ENCODE data around the gene PRCP. TPM values are rescaled to one million over a fixed set of nuclear protein-coding genes. Genes with fewer than 3 reads are reported as not detected.

PRCP gene
- total RNA-seq, 2 donors from 2014 or later, result 46.8 to 55.9 TPM

DNA sequence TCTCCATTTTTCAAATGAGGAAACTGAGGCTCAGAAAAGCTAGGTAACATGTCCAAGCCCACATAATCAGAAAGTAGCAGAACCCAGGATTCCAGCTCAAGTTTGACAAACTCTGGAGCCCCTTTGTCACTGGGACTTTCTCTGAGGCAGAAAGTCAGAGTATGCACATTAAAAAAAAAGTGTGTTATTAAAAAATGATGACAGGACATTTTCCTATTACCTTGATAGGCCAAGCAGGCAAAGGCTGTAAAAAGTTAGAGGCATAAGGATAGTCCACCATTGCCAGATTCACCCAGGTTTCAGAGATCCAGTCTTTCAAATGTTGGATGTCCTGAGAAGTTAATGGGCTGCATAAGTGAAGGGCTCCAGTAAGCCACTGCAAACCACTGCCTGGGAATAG is 51.4 kb downstream of the PRCP start:
- H3K27ac ChIP-seq, result no peak overlapping the region
- no peaks in the 10 kb centered on the region for H3K4me1 ChIP-seq (ENCODE audit: control insufficient read depth in 1 of 2, low read depth in 2 of 2)
- TF ChIP-seq, protein P1, sequence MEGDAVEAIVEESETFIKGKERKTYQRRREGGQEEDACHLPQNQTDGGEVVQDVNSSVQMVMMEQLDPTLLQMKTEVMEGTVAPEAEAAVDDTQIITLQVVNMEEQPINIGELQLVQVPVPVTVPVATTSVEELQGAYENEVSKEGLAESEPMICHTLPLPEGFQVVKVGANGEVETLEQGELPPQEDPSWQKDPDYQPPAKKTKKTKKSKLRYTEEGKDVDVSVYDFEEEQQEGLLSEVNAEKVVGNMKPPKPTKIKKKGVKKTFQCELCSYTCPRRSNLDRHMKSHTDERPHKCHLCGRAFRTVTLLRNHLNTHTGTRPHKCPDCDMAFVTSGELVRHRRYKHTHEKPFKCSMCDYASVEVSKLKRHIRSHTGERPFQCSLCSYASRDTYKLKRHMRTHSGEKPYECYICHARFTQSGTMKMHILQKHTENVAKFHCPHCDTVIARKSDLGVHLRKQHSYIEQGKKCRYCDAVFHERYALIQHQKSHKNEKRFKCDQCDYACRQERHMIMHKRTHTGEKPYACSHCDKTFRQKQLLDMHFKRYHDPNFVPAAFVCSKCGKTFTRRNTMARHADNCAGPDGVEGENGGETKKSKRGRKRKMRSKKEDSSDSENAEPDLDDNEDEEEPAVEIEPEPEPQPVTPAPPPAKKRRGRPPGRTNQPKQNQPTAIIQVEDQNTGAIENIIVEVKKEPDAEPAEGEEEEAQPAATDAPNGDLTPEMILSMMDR (IDR thresholded peaks at IDR 0.05), result no peak
- DNase-seq (ENCODE audit: low spot score), result no peak
- H3K4me3 ChIP-seq, result no peak overlapping the region
- no peaks in the 10 kb centered on the region for H3K9me3 ChIP-seq
- ATAC-seq (ENCODE audit: insufficient number of reproducible peaks, low FRiP score, low read depth), result no peak
- no peaks in the 10 kb centered on the region for H3K27me3 ChIP-seq (replicated peaks; ENCODE audit: insufficient read depth)
- peaks cover 3% of the 10 kb centered on the region for H3K36me3 ChIP-seq

DNA sequence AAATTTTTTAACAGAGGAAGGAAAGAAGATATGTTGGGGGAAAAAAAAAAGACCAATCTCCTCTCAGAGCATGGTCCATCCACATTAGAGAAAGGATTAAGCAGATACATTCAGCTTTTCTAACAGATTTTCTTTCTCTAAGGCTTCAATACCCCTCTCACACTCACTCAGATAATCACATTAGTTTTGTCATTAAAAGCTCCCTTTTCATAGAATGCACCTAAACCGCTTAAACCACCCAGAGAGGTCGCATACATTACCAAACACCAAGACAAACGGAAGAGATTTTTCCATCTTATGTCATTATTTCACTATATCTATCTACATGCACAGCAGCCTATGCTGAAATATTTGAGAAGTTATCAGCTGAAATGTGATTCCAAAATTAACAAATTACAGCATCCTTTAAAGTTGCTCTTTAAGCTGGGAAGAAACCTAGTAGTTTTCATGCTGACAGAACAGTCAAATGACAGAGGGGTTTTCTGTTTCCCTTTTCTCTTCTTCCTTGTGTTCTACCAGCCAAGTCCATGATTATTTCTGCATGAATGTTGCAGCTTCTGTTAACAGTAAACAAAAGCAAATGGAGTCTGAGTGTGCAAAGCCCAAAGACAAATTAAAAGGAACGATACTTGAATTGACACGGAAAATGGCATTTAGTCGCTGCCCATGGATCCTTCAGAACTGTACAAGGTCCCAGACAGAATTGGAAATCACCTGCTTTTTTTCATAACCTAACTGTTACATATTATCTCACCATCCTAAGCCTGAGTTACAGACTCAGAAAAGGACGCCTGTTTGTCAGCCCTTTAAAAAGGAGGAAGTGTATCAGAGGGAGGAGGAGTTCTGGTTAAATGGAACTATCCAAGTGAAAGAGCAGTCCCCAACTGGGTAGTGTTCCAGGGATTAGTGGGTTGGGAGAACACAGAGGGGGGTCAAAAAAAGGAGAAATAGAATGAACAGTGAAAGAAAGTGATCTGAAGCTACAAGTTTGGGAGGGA is 54.6 kb downstream of the PRCP start:
- Histone ChIP-seq H3K4me1 (ENCODE audit: control insufficient read depth in 1 of 2, low read depth in 2 of 2) (no peaks in the 10 kb centered on the region), H3K4me3 (no peak overlapping the region), H3K36me3 (peaks cover 3% of the 10 kb centered on the region), H3K27me3 (replicated peaks; ENCODE audit: insufficient read depth) (no peaks in the 10 kb centered on the region), H3K27ac (no peak overlapping the region), H3K9me3 (no peaks in the 10 kb centered on the region)
- TF ChIP-seq, protein P1 (IDR thresholded peaks at IDR 0.05), result no peak
- DNase-seq (ENCODE audit: low spot score) (no peak), ATAC-seq (ENCODE audit: insufficient number of reproducible peaks, low FRiP score, low read depth) (no peak)

DNA sequence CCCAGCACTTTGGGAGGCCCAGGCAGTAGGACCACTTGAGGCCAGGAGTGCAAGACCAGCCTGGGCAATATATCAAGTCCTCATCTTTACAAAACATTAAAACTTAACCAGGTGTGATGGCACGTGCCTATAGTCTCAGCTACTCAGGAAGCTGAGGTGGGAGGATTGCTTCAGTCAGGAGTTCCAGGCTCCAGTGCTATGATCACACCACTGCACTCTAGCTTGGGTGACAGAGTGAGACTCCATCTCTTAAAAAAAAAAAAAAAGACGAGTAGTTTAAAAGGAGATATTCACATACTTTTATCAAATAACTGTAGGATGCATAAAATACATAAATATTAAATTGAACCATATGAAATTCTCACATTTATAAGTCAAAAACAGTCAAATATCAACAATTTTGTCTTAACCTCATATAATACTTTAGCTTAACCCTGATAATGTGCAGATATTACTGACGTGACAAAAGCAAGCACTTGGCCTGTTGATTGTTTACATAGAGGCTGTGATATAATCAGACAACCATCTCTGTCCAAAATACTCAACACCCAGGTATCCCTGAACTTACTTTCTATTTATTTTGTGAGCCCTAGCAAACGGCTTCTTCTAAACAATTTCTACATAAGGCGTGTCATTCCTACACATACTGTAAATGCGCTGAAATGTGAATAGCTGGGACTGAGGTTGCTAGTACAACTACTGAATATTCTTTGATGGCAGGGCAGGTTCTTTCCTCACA is 57.0 kb downstream of the PRCP start:
- TF ChIP-seq, protein P1 (IDR thresholded peaks at IDR 0.05), result no peak
- Histone ChIP-seq H3K36me3 (no peaks in the 10 kb centered on the region), H3K27ac (no peak overlapping the region), H3K4me3 (no peak overlapping the region), H3K9me3 (no peaks in the 10 kb centered on the region), H3K4me1 (ENCODE audit: control insufficient read depth in 1 of 2, low read depth in 2 of 2) (no peaks in the 10 kb centered on the region), H3K27me3 (replicated peaks; ENCODE audit: insufficient read depth) (no peaks in the 10 kb centered on the region)
- DNase-seq (ENCODE audit: low spot score) (no peak), ATAC-seq (ENCODE audit: insufficient number of reproducible peaks, low FRiP score, low read depth) (no peak)

DNA sequence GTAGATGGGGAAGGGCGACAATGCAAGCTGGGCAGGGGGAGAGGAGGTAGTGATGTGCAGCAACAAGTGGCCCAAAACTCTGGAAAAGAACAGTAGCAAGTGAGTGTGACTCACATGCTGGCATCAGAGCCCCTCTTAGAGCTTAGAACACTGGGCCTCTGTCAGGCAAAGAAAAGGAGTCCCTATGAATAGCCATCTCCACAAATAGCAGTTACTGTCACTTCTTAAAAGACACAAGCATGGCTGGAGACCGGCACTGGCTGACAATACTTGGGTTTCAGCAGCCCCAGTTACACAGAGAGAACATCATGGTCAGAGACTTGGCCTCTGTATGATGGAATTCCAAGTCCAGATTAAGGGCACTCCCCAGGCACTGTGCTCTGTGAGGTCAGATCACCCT is 58.2 kb downstream of the PRCP start:
- TF ChIP-seq, protein P1 (IDR thresholded peaks at IDR 0.05), result no peak
- no peak for DNase-seq (ENCODE audit: low spot score)
- H3K27me3 ChIP-seq (replicated peaks; ENCODE audit: insufficient read depth), result no peaks in the 10 kb centered on the region
- no peak overlapping the region for H3K27ac ChIP-seq
- peaks cover 3% of the 10 kb centered on the region for H3K36me3 ChIP-seq
- no peaks in the 10 kb centered on the region for H3K9me3 ChIP-seq
- no peak for ATAC-seq (ENCODE audit: insufficient number of reproducible peaks, low FRiP score, low read depth)
- H3K4me1 ChIP-seq (ENCODE audit: control insufficient read depth in 1 of 2, low read depth in 2 of 2), result no peaks in the 10 kb centered on the region
- no peak overlapping the region for H3K4me3 ChIP-seq

DNA sequence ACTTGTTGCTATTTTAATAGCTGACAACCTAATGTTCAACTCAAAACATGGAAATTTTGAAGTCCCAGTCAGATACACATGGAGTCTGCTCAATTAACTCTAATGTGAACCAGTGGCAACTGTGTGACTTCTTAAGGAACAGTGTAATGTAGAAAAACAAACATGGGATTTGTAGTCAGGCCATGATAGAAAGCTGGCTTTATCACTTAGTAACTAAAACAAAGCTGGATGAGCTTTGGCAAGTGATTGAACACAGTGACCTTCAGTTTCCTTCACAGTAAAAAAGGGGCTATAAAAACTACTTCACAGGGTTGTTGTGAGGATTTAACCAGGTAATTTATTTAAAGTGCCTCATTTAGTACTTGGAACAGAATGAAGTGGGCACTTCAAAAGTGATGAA is 62.6 kb downstream of the PRCP start:
- DNase-seq (ENCODE audit: low spot score), result no peak
- H3K4me1 ChIP-seq (ENCODE audit: control insufficient read depth in 1 of 2, low read depth in 2 of 2), result no peaks in the 10 kb centered on the region
- H3K27ac ChIP-seq, result no peak overlapping the region
- H3K27me3 ChIP-seq (replicated peaks; ENCODE audit: insufficient read depth), result no peaks in the 10 kb centered on the region
- TF ChIP-seq, protein P1 (IDR thresholded peaks at IDR 0.05), result no peak
- H3K4me3 ChIP-seq, result no peak overlapping the region
- peaks cover 8% of the 10 kb centered on the region for H3K36me3 ChIP-seq
- H3K9me3 ChIP-seq, result no peaks in the 10 kb centered on the region
- ATAC-seq (ENCODE audit: insufficient number of reproducible peaks, low FRiP score, low read depth), result no peak

All from thoracic aorta (tissue), 2 donors.